Raji (cell line): ENCODE results near the gene NRIP3.

Source experiments
- POLR2A ChIP-seq: IDR thresholded peaks from 2 replicates; pipeline ENCODE4 v1.6.1; 2011; ENCODE audit warnings: low read depth, low read length, control low read depth; ENCODE audit not compliant: insufficient read depth

NRIP3 gene

GRCh38 chr11:8959546-8960166 lies 44.1 kb downstream of the NRIP3 start:
- TF ChIP-seq POLR2A = no peak

- no peak for TF ChIP-seq POLR2A
Observed at GRCh38 chr11:8956860-8957259, 46.9 kb downstream of the NRIP3 start.

- no peak for TF ChIP-seq POLR2A
Observed at GRCh38 chr11:8948886-8949285, 54.9 kb downstream of the NRIP3 start.

GRCh38 chr11:8947230-8947943 lies 56.4 kb downstream of the NRIP3 start:
- no peak for TF ChIP-seq POLR2A

- no peak for TF ChIP-seq POLR2A
Observed at GRCh38 chr11:8942518-8943066, 61.2 kb downstream of the NRIP3 start, which contains the start of gene ASCL3. TSS of gene ASCL3 (minus strand) at chr11:8943016. CDS start at chr11:8938161, 4,855 bp downstream.

GRCh38 chr11:8941341-8942103 lies 62.3 kb downstream of the NRIP3 start:
- TF ChIP-seq POLR2A = no peak

- TF ChIP-seq POLR2A = no peak
Observed at GRCh38 chr11:8937659-8938058, 66.1 kb downstream of the NRIP3 start.

- TF ChIP-seq POLR2A = no peak
Observed at GRCh38 chr11:8937159-8937558, 66.6 kb downstream of the NRIP3 start.

GRCh38 chr11:8934742-8935488 lies 68.9 kb downstream of the NRIP3 start:
- no peak for TF ChIP-seq POLR2A

- no peak for TF ChIP-seq POLR2A
Observed at GRCh38 chr11:8933931-8934330, 69.9 kb downstream of the NRIP3 start.

- TF ChIP-seq POLR2A = no peak
Observed at GRCh38 chr11:8932564-8933180, 71.1 kb downstream of the NRIP3 start, which contains the start of gene C11orf16. TSS of gene C11orf16 (minus strand) at chr11:8932947. CDS start at chr11:8932308, 639 bp downstream.
